Measurements from ENCODE around the gene SRPX2. TPM values are rescaled to one million over a fixed set of nuclear protein-coding genes. Genes with fewer than 3 reads are reported as not detected.

Gene SRPX2
- total and polyA plus RNA-seq, 9 of the 15 experiments (the other 6 are each of a cell fraction or from before 2014, with no cell fraction given): 0.13 to 0.20 TPM; not detected in 7

GRCh38 chrX:100623001-100623400, 21.0 kb upstream of the SRPX2 start (continued):
- TF ChIP-seq TRIM25 (IDR thresholded peaks at IDR 0.05; ENCODE audit: borderline replicate concordance) (no peak), HDAC6 (IDR thresholded peaks at IDR 0.05; ENCODE audit: low read depth, low read length) (no peak), NFIX (CRISPR knock-in tag; IDR thresholded peaks at IDR 0.05; ENCODE audit: low read depth) (no peak)

GRCh38 chrX:100625985-100626491, 18.0 kb upstream of the SRPX2 start:
- H4K20me1 ChIP-seq (replicated peaks; ENCODE audit: control insufficient read depth, insufficient read depth, low read length): no peaks in the 10 kb centered on the region
- CTCF ChIA-PET (ENCODE audit: low intra/inter-chr PET ratio): no interaction called here
- ATAC-seq (no peak), DNase-seq (ENCODE audit: extremely low read depth in 1 of 4, low spot score in 3 of 4) (no peak), FAIRE-seq (no peak)
- no peaks in the 10 kb centered on the region for H3K36me3 ChIP-seq (ENCODE audit: control insufficient read depth, insufficient read depth, low read length)
- H3K27me3 ChIP-seq (ENCODE audit: control insufficient read depth in 2 of 2, insufficient read depth in 2 of 2, low read length in 2 of 2): no peaks in the 10 kb centered on the region
- H3K4me3 ChIP-seq: no peak overlapping the region
- H3K27ac ChIP-seq (ENCODE audit: extremely low read depth, low read depth, low read length): no peak overlapping the region
- H2AFZ ChIP-seq (ENCODE audit: low read depth, low read length): no peak overlapping the region
- H3K4me1 ChIP-seq (replicated peaks in 1 of 2; ENCODE audit: control insufficient read depth in 2 of 2, insufficient read depth in 2 of 2, low read length in 2 of 2): no peaks in the 10 kb centered on the region
- BruUV-seq (replicated peaks): no TSS peak
- no peak overlapping the region for H3K9ac ChIP-seq (ENCODE audit: insufficient read depth in 1 of 2, low read depth in 2 of 2, low read length in 2 of 2)
- POLR2A ChIA-PET: no interaction called here
- WGBS (ENCODE audit: insufficient coverage, low coverage, missing lambda C conversion rate): 0% methylated on average over 5 of the region's 5 CpGs
- no peaks in the 10 kb centered on the region for H3K9me3 ChIP-seq (replicated peaks; ENCODE audit: control insufficient read depth, insufficient read depth, low read depth, low read length)
- intact Hi-C loops (cut with micrococcal nuclease): no loop called here
- no peaks in the 10 kb centered on the region for H3K79me2 ChIP-seq (ENCODE audit: control insufficient read depth, insufficient read depth, low read length)
- no peaks in the 10 kb centered on the region for H3K9me1 ChIP-seq (ENCODE audit: control insufficient read depth, insufficient read depth, low read length)
- in situ Hi-C loops (cut with MboI): no loop called here
- H3K4me2 ChIP-seq (ENCODE audit: insufficient read depth, low read length): no peak overlapping the region
- no peak for TF ChIP-seq EP400 (IDR thresholded peaks at IDR 0.05)
- TF ChIP-seq MAZ (CRISPR knock-in tag; conservative IDR thresholded peaks at IDR 0.05 in 1 of 2, IDR thresholded peaks at IDR 0.05 in 1 of 2): no peak
- TF ChIP-seq VEZF1 (CRISPR knock-in tag; IDR thresholded peaks at IDR 0.05): no peak
- no peak for TF ChIP-seq ZNF318 (IDR thresholded peaks at IDR 0.05; ENCODE audit: borderline replicate concordance in 1 of 2, low read depth in 1 of 2)
- no peak for TF ChIP-seq ZNF354B (CRISPR knock-in tag; IDR thresholded peaks at IDR 0.05)
